ENCODE results near the gene CCDC61. TPM values are rescaled to one million over a fixed set of nuclear protein-coding genes. Genes with fewer than 3 reads are reported as not detected.

CCDC61 gene
- total RNA-seq, 1 donor from 2014 or later = 15.4 TPM

DNA sequence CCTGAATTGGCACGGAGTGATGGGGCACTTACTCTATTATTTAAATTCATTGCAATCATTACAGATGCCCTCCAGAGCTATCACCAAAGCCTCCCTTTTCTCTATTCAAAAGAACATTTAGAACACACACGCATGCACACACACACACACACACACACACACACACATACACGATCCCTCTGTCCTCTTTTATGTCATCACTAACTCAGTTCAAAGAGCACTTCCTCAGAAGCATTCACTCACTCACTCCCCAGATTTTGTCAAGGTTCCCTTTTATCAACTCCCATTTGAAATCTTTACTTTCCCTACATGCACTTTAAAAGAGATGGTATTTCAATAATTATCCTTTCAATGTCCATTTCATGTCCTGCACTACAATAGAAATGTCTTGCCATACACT, 67.9 kb downstream of the CCDC61 start:
- intact Hi-C loops (cut with DNase I) = no loop called here

DNA sequence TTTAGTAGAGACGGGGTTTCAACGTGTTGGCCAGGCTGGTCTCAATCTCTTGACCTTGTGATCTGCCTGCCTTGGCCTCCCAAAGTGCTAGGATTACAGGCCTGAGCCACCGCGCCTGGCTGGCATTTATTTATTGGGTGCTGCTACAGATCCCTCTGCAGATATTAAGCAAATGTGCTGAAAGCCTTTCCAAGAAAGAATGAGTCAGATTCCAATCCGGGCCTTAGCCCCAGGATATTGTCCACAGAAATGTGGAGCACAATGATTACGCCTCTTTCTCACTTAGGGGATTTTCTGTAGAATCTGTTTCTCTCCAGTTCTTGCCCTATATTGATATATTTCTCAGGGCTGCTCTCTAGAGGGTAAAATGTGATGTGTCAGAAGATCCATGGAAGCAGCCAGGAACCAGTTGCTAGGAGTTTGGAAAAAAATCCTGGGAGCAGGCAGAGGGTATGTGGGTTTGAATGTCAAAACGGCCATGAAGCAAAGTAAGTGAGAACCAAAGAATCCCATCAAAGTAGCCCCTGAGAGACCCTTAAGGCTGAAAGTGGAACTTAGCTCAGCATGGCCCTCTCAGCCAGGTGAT, 70.3 kb downstream of the CCDC61 start:
- intact Hi-C loops (cut with DNase I) = no loop called here
- no peak for ATAC-seq
- peaks cover 45% of the 10 kb centered on the region for H3K27me3 ChIP-seq
- DNase-seq = no peak
- no peaks in the 10 kb centered on the region for H3K36me3 ChIP-seq
- H3K9me3 ChIP-seq = no peaks in the 10 kb centered on the region
- no peak overlapping the region for H3K4me3 ChIP-seq
- H3K27ac ChIP-seq = no peak overlapping the region
- TF ChIP-seq, protein P1, sequence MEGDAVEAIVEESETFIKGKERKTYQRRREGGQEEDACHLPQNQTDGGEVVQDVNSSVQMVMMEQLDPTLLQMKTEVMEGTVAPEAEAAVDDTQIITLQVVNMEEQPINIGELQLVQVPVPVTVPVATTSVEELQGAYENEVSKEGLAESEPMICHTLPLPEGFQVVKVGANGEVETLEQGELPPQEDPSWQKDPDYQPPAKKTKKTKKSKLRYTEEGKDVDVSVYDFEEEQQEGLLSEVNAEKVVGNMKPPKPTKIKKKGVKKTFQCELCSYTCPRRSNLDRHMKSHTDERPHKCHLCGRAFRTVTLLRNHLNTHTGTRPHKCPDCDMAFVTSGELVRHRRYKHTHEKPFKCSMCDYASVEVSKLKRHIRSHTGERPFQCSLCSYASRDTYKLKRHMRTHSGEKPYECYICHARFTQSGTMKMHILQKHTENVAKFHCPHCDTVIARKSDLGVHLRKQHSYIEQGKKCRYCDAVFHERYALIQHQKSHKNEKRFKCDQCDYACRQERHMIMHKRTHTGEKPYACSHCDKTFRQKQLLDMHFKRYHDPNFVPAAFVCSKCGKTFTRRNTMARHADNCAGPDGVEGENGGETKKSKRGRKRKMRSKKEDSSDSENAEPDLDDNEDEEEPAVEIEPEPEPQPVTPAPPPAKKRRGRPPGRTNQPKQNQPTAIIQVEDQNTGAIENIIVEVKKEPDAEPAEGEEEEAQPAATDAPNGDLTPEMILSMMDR (IDR thresholded peaks at IDR 0.05) = no peak
- H3K4me1 ChIP-seq = no peaks in the 10 kb centered on the region

More for the DNA sequence above, 67.9 kb downstream of the CCDC61 start:
- TF ChIP-seq, protein P1 (IDR thresholded peaks at IDR 0.05) = no peak
- DNase-seq (no peak), ATAC-seq (no peak)
- Histone ChIP-seq H3K27me3 (peaks cover 27% of the 10 kb centered on the region), H3K27ac (no peak overlapping the region), H3K36me3 (no peaks in the 10 kb centered on the region), H3K4me1 (no peaks in the 10 kb centered on the region), H3K9me3 (no peaks in the 10 kb centered on the region), H3K4me3 (no peak overlapping the region)

DNA sequence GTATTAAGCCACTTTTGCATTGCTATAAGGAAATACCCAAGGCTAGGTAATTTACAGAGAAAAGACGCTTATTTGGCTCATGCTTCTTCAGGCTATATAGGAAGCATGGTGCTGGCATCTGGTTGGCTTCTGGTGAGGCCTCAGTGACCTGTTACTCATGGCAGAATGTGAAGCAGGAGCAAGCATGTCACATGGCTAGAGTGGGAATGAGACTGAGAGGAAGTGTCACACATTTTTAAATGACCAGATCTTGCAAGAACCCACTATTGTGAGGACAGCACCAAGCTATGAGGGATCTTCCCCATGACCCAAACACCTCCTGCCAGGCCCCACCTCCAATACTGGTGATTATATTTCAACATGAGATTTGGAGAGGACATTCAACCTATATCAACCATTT, 71.2 kb downstream of the CCDC61 start:
- Histone ChIP-seq H3K4me3 (no peak overlapping the region), H3K9me3 (no peaks in the 10 kb centered on the region), H3K27ac (no peak overlapping the region), H3K4me1 (no peaks in the 10 kb centered on the region), H3K36me3 (no peaks in the 10 kb centered on the region), H3K27me3 (peaks cover 49% of the 10 kb centered on the region)
- TF ChIP-seq, protein P1 (IDR thresholded peaks at IDR 0.05) = no peak
- no peak for ATAC-seq
- DNase-seq = no peak
- intact Hi-C loops (cut with DNase I) = no loop called here

DNA sequence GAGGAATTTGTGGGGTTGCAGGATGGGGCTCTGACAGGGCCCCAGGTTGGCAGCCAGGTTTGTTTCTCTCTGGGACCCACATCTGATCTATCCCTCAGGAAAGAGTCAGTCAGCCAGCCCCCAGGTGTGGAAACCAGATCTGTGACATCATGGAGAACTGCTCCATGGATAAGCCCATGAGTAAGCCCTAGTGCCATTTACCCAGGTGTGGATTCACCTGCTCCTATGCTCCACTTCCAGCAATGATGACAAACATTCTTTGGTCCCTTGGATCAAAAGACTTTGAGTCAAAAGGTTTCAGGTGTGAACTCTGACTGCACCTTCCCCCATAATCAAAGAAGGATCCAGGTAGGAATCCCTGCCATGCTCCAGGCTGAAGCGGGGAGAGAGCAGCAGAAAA, 72.4 kb downstream of the CCDC61 start:
- Histone ChIP-seq H3K4me3 (no peak overlapping the region), H3K27ac (no peak overlapping the region), H3K27me3 (peaks cover 52% of the 10 kb centered on the region), H3K36me3 (no peaks in the 10 kb centered on the region), H3K4me1 (no peaks in the 10 kb centered on the region), H3K9me3 (no peaks in the 10 kb centered on the region)
- DNase-seq (no peak), ATAC-seq (no peak)
- intact Hi-C loops (cut with DNase I) = no loop called here
- TF ChIP-seq, protein P1 (IDR thresholded peaks at IDR 0.05) = no peak

Small RNAs within 50 kb of the gene (microRNA-seq; reads per million reads assigned to microRNA genes)
- 58.3 reads per million, percentile 58 among the genes with 10 or more reads in this experiment for gene MIR769 (ENCODE audit: borderline microRNAs expressed)

Other genes with a start within 250 kb of the CCDC61 start
- gene SIX5, start 226.2 kb upstream of the CCDC61 start, total RNA-seq = 15.5 TPM
- 50.1 TPM for gene DMPK, start 213.0 kb upstream of the CCDC61 start, total RNA-seq
- 58.7 TPM for gene DMWD, start 202.6 kb upstream of the CCDC61 start, total RNA-seq
- 0.38 TPM for gene RSPH6A, start 180.2 kb upstream of the CCDC61 start, total RNA-seq
- gene SYMPK, start 132.3 kb upstream of the CCDC61 start, total RNA-seq = 70.6 TPM
- 1.6 TPM for gene FOXA3, start 131.1 kb upstream of the CCDC61 start, total RNA-seq
- gene IRF2BP1, start 109.3 kb upstream of the CCDC61 start, total RNA-seq = 25.0 TPM
- gene MYPOP, start 92.9 kb upstream of the CCDC61 start, total RNA-seq = 7.9 TPM
- not detected for gene NANOS2, start 80.7 kb upstream of the CCDC61 start, total RNA-seq
- 21.2 TPM for gene NOVA2, start 21.6 kb upstream of the CCDC61 start, total RNA-seq
- 0.58 TPM for gene PGLYRP1, start 27.6 kb downstream of the CCDC61 start, total RNA-seq
- not detected for gene IGFL4, start 45.5 kb downstream of the CCDC61 start, total RNA-seq
- gene IGFL3, start 129.2 kb downstream of the CCDC61 start, total RNA-seq = not detected
- not detected for gene IGFL2, start 152.8 kb downstream of the CCDC61 start, total RNA-seq
- gene IGFL1, start 234.3 kb downstream of the CCDC61 start, total RNA-seq = not detected